HepG2 (cell line): ENCODE measurements around the gene SLC38A8. TPM values are rescaled to one million over a fixed set of nuclear protein-coding genes. Genes with fewer than 3 reads are reported as not detected.

Experiments used
- ATAC-seq: fragments of 200-7000 bp; cut with Tn5 transposase; 3 replicates; pipeline ENCODE4 v1.9.1; 2020; ENCODE audit warnings: mild to moderate bottlenecking, moderate library complexity
- BruUV-seq: library from RNA; stranded (reverse); fragments of 400-500 nt; replicated peaks from 2 replicates; lab custom pipeline; 2021; lab: Mats Ljungman, UMichigan
- CTCF ChIA-PET: fragments of 300-600 bp; formaldehyde crosslinking; extraction: SDS; loops from one replicate; lab custom pipeline; 2021; ENCODE audit warnings: low total read pairs, inconsistent platforms, low intra/inter-chr PET ratio; lab: Yijun Ruan, JAX
- POLR2A ChIA-PET: fragments of 350-600 bp; sonication (Branson Sonifier 250); formaldehyde crosslinking; loops from one replicate; lab custom pipeline; 2020; ENCODE audit warnings: antibody characterized with exemption, inconsistent platforms; lab: Yijun Ruan, JAX
- DNase-seq: peaks from one replicate; pipeline ENCODE4 v3.0.0-alpha.2; 2015; ENCODE audit warnings: low spot score
- FAIRE-seq: peaks from 3 replicates; lab custom pipeline; 2011; peaks lifted over from hg19 to GRCh38; lab: Jason Lieb, UNC
- H2AFZ ChIP-seq: one replicate; pipeline ENCODE4 v1.6.1; 2011; ENCODE audit warnings: low read length, inconsistent platforms
- H3K27ac ChIP-seq: fragments of 300-600 bp; 3 replicates; pipeline ENCODE4 v1.8.0; 2011; ENCODE audit warnings: mixed run types, mild to moderate bottlenecking, mixed read lengths, low read length, inconsistent platforms; ENCODE audit not compliant: insufficient read depth; ENCODE audit errors: extremely low read length
- H3K27me3 ChIP-seq, 2 experiments: fragments of 200-600 bp in 1 of 2; 2 replicates in 1 of 2; 3 replicates in 1 of 2; pipeline versions ENCODE4 v1.6.0 to v1.8.0; 2011; ENCODE audit warnings: low read length in 2 of 2, mild to moderate bottlenecking in 2 of 2, moderate library complexity in 2 of 2, inconsistent platforms in 1 of 2; ENCODE audit not compliant: insufficient read depth in 2 of 2, control insufficient read depth in 1 of 2
- H3K36me3 ChIP-seq, 2 experiments: fragments of 200-600 bp in 1 of 2; replicated peaks in 1 of 2; 2 replicates in 1 of 2; 3 replicates in 1 of 2; pipeline versions ENCODE4 v1.5.1 to v1.8.0; 2011; ENCODE audit warnings: low read length in 2 of 2, inconsistent platforms in 1 of 2; ENCODE audit not compliant: insufficient read depth in 2 of 2, control insufficient read depth in 1 of 2
- H3K4me1 ChIP-seq: 2 replicates; pipeline ENCODE4 v1.5.1; 2012; ENCODE audit warnings: low read length, inconsistent platforms; ENCODE audit not compliant: insufficient read depth
- H3K4me2 ChIP-seq: 2 replicates; pipeline ENCODE4 v1.6.0; 2011; ENCODE audit warnings: low read depth, low read length, inconsistent platforms
- H3K4me3 ChIP-seq, 3 experiments: fragments of 200-600 bp in 1 of 3; sonication (generic), shearing (Covaris generic) in 1 of 3; replicated peaks in 1 of 3; 2 replicates each; pipeline ENCODE4 v1.5.1; 2011 to 2016; ENCODE audit warnings: low read length in 3 of 3, inconsistent platforms in 2 of 3, low read depth in 2 of 3, mild to moderate bottlenecking in 2 of 3, control low read depth in 1 of 3, mixed read lengths in 1 of 3; ENCODE audit not compliant: insufficient read depth in 1 of 3
- H3K79me2 ChIP-seq: one replicate; pipeline ENCODE4 v1.6.1; 2011; ENCODE audit warnings: low read length, inconsistent platforms; ENCODE audit not compliant: insufficient read depth
- H3K9ac ChIP-seq: 2 replicates; pipeline ENCODE4 v1.6.0; 2011; ENCODE audit warnings: mild to moderate bottlenecking, low read depth, low read length, inconsistent platforms; ENCODE audit not compliant: insufficient read depth
- H3K9me3 ChIP-seq: 2 replicates; pipeline ENCODE4 v1.5.1; 2012; ENCODE audit warnings: mild to moderate bottlenecking, low read length
- H4K20me1 ChIP-seq: 2 replicates; pipeline ENCODE4 v1.6.0; 2011; ENCODE audit warnings: inconsistent platforms, mild to moderate bottlenecking, low read length, moderate library complexity; ENCODE audit not compliant: insufficient read depth
- FOXO1 ChIP-seq: sonication (generic); formaldehyde crosslinking; IDR thresholded peaks from 2 replicates; pipeline ENCODE4 v1.4.0; 2020; ENCODE audit warnings: missing genetic modification reagents
- HNF4G ChIP-seq, 2 experiments: sonication (generic) in 1 of 2; formaldehyde crosslinking in 1 of 2; IDR thresholded peaks; 2 replicates each; pipeline versions ENCODE4 v1.4.0 to v1.6.1; 2011 to 2020; ENCODE audit warnings: borderline replicate concordance in 2 of 2, low read depth in 2 of 2, mild to moderate bottlenecking in 2 of 2, low read length in 1 of 2, missing genetic modification reagents in 1 of 2, moderate library complexity in 1 of 2
- LCORL ChIP-seq, 2 experiments: fragments of 450-650 bp in 1 of 2; sonication (generic) in 1 of 2; formaldehyde crosslinking in 1 of 2; IDR thresholded peaks; 2 replicates each; pipeline versions ENCODE4 v1.5.0 to v1.6.1; 2017 to 2020; ENCODE audit warnings: antibody characterized with exemption in 1 of 2, missing genetic modification reagents in 1 of 2
- SP140L ChIP-seq: sonication (generic); formaldehyde crosslinking; IDR thresholded peaks from 2 replicates; pipeline ENCODE4 v1.4.0; 2020; ENCODE audit warnings: missing genetic modification reagents, borderline replicate concordance
- TAF15 ChIP-seq: fragments of 200-400 bp; formaldehyde crosslinking; IDR thresholded peaks from one replicate; pipeline ENCODE4 v1.6.1; 2018; ENCODE audit warnings: mild to moderate bottlenecking, low read depth, low read length; ENCODE audit not compliant: poor library complexity, severe bottlenecking
- ZNF207 ChIP-seq: fragments of 450-650 bp; IDR thresholded peaks from 2 replicates; pipeline ENCODE4 v1.6.1; 2016; ENCODE audit warnings: antibody characterized with exemption, borderline replicate concordance
- ZNF350 ChIP-seq: sonication (generic); formaldehyde crosslinking; IDR thresholded peaks from 2 replicates; pipeline ENCODE4 v1.4.0; 2020; ENCODE audit warnings: mild to moderate bottlenecking, low read depth, missing genetic modification reagents, borderline replicate concordance
- ZNF446 ChIP-seq: sonication (generic); formaldehyde crosslinking; IDR thresholded peaks from 2 replicates; pipeline ENCODE4 v1.5.0; 2020; ENCODE audit warnings: mild to moderate bottlenecking, missing genetic modification reagents
- ZNF891 ChIP-seq: sonication (generic); formaldehyde crosslinking; IDR thresholded peaks from 2 replicates; pipeline ENCODE4 v1.5.0; 2020; ENCODE audit warnings: mild to moderate bottlenecking, missing genetic modification reagents
- WGBS: methylation state at CpG from one replicate; pipeline ENCODE4 v1.1.6; 2017; ENCODE audit warnings: low lambda C conversion rate; 5-methylcytosine and 5-hydroxymethylcytosine counted together
- in situ Hi-C: cut with HindIII; loops from 2 replicates; pipeline ENCODE4 v1.10.0; 2017; ENCODE audit warnings: low pct_unique_long_range_greater_than_20kb; ENCODE audit not compliant: extremely low pct_ligation_motif_present
- intact Hi-C: fragments of 100-400 bp; cut with micrococcal nuclease; formaldehyde crosslinking; loops from one replicate; pipeline ENCODE4 v1.10.0; 2022; ENCODE audit not compliant: unreplicated experiment
- polyA plus RNA-seq, 8 experiments: library from polyadenylated mRNA; depleted of rRNA in 3 of 8; stranded (reverse) in 7 of 8; unstranded in 1 of 8; fragments of >200 nt; fragmentation: Illumina TruSeq in 4 of 8; extraction: Trizol in 4 of 8; gene quantifications; 2 replicates each; pipeline versions ENCODE4 v1.2.1 to v1.2.3, GENCODE V29; 2011 to 2016; ENCODE audit warnings: low read depth in 4 of 8, missing spikeins in 1 of 8, mixed read lengths in 1 of 8; ENCODE audit not compliant: insufficient read depth in 1 of 8
- total RNA-seq, 5 experiments: library from RNA; depleted of rRNA; stranded (reverse); fragments of >200 nt; fragmentation: Illumina TruSeq; extraction: Trizol; gene quantifications; 2 replicates each; pipeline ENCODE4 v1.2.3, GENCODE V29; 2016; ENCODE audit warnings: low read depth in 1 of 5
- TF ChIP-seq, protein P1 (sequence below): sonication (generic); formaldehyde crosslinking; IDR thresholded peaks from 2 replicates; pipeline ENCODE4 v1.8.0; 2022; ENCODE audit warnings: mild to moderate bottlenecking, missing genetic modification reagents, moderate library complexity
- TF ChIP-seq, protein P2 (sequence below): IDR thresholded peaks from 2 replicates; pipeline ENCODE4 v1.6.1; 2016; ENCODE audit warnings: low read depth, missing genetic modification reagents, missing compliant biosample characterization
- TF ChIP-seq, protein P3 (sequence below): sonication (generic); formaldehyde crosslinking; IDR thresholded peaks from 2 replicates; pipeline ENCODE4 v1.5.1; 2020; ENCODE audit warnings: mild to moderate bottlenecking, missing genetic modification reagents, moderate library complexity
- TF ChIP-seq, protein P4 (sequence below): sonication (generic); formaldehyde crosslinking; IDR thresholded peaks from 2 replicates; pipeline ENCODE4 v1.4.0; 2020; ENCODE audit warnings: mild to moderate bottlenecking, missing genetic modification reagents

The SLC38A8 gene
- total and polyA plus RNA-seq, 2 of the 13 experiments (the other 11 are each of a cell fraction or from before 2014, with no cell fraction given) = 0.24 to 0.37 TPM

DNA sequence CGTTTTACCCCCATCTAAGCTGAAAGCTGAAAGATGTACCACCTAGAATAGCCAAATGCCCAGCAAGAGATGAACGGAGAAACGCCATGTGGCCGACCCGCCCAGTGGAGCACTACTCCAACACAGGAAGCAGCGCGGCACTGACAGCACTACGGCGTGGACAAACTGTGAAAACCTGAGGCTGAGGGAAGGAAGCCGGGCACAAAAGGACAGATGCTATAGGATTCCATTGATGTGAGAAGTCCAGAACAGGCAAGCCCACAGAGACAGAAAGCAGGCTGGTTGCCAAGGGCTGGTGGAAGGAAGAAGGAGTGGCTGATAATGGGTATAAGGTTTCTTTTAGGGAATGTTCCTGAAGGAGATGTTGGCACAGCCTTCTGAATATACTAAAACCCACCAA, 29.4 kb upstream of the SLC38A8 start:
- no peak for FAIRE-seq
- H3K4me1 ChIP-seq = no peaks in the 10 kb centered on the region
- H3K4me2 ChIP-seq = no peak overlapping the region
- no peak for DNase-seq
- no peak overlapping the region for H2AFZ ChIP-seq
- H3K36me3 ChIP-seq = peaks cover 47 to 91% of the 10 kb centered on the region in 2 experiments
- H3K27ac ChIP-seq = no peak overlapping the region
- CTCF ChIA-PET = no interaction called here
- H3K27me3 ChIP-seq = no peaks in the 10 kb centered on the region
- POLR2A ChIA-PET = no interaction called here
- intact Hi-C loops = no loop called here
- no TSS peak for BruUV-seq
- WGBS = 97% methylated on average over 10 of the region's 10 CpGs
- H3K9me3 ChIP-seq = no peaks in the 10 kb centered on the region
- H3K79me2 ChIP-seq = no peaks in the 10 kb centered on the region
- ATAC-seq = no peak
- no peak overlapping the region for H3K4me3 ChIP-seq
- H3K9ac ChIP-seq = no peak overlapping the region
- in situ Hi-C loops = no loop called here
- H4K20me1 ChIP-seq = no peaks in the 10 kb centered on the region
- TF ChIP-seq, protein P1, sequence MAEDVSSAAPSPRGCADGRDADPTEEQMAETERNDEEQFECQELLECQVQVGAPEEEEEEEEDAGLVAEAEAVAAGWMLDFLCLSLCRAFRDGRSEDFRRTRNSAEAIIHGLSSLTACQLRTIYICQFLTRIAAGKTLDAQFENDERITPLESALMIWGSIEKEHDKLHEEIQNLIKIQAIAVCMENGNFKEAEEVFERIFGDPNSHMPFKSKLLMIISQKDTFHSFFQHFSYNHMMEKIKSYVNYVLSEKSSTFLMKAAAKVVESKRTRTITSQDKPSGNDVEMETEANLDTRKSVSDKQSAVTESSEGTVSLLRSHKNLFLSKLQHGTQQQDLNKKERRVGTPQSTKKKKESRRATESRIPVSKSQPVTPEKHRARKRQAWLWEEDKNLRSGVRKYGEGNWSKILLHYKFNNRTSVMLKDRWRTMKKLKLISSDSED = no peak
- no peak for TF ChIP-seq SP140L (CRISPR knock-in tag)
- TF ChIP-seq ZNF350 (CRISPR knock-in tag) = no peak
- TF ChIP-seq, protein P2, sequence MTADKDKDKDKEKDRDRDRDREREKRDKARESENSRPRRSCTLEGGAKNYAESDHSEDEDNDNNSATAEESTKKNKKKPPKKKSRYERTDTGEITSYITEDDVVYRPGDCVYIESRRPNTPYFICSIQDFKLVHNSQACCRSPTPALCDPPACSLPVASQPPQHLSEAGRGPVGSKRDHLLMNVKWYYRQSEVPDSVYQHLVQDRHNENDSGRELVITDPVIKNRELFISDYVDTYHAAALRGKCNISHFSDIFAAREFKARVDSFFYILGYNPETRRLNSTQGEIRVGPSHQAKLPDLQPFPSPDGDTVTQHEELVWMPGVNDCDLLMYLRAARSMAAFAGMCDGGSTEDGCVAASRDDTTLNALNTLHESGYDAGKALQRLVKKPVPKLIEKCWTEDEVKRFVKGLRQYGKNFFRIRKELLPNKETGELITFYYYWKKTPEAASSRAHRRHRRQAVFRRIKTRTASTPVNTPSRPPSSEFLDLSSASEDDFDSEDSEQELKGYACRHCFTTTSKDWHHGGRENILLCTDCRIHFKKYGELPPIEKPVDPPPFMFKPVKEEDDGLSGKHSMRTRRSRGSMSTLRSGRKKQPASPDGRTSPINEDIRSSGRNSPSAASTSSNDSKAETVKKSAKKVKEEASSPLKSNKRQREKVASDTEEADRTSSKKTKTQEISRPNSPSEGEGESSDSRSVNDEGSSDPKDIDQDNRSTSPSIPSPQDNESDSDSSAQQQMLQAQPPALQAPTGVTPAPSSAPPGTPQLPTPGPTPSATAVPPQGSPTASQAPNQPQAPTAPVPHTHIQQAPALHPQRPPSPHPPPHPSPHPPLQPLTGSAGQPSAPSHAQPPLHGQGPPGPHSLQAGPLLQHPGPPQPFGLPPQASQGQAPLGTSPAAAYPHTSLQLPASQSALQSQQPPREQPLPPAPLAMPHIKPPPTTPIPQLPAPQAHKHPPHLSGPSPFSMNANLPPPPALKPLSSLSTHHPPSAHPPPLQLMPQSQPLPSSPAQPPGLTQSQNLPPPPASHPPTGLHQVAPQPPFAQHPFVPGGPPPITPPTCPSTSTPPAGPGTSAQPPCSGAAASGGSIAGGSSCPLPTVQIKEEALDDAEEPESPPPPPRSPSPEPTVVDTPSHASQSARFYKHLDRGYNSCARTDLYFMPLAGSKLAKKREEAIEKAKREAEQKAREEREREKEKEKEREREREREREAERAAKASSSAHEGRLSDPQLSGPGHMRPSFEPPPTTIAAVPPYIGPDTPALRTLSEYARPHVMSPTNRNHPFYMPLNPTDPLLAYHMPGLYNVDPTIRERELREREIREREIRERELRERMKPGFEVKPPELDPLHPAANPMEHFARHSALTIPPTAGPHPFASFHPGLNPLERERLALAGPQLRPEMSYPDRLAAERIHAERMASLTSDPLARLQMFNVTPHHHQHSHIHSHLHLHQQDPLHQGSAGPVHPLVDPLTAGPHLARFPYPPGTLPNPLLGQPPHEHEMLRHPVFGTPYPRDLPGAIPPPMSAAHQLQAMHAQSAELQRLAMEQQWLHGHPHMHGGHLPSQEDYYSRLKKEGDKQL (CRISPR knock-in tag) = no peak
- TF ChIP-seq, protein P3, sequence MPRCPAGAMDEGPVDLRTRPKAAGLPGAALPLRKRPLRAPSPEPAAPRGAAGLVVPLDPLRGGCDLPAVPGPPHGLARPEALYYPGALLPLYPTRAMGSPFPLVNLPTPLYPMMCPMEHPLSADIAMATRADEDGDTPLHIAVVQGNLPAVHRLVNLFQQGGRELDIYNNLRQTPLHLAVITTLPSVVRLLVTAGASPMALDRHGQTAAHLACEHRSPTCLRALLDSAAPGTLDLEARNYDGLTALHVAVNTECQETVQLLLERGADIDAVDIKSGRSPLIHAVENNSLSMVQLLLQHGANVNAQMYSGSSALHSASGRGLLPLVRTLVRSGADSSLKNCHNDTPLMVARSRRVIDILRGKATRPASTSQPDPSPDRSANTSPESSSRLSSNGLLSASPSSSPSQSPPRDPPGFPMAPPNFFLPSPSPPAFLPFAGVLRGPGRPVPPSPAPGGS (CRISPR knock-in tag) = no peak
- TF ChIP-seq ZNF891 = no peak
- TF ChIP-seq ZNF446 (CRISPR knock-in tag) = no peak
- no peak for TF ChIP-seq ZNF207
- no peak for TF ChIP-seq HNF4G (IDR thresholded peaks at IDR 0.05; ENCODE audit: borderline replicate concordance, low read depth, low read length)
- TF ChIP-seq HNF4G (CRISPR knock-in tag; IDR thresholded peaks at IDR 0.05; ENCODE audit: borderline replicate concordance, low read depth) = no peak
- TF ChIP-seq FOXO1 (CRISPR knock-in tag) = no peak
- TF ChIP-seq, protein P4, sequence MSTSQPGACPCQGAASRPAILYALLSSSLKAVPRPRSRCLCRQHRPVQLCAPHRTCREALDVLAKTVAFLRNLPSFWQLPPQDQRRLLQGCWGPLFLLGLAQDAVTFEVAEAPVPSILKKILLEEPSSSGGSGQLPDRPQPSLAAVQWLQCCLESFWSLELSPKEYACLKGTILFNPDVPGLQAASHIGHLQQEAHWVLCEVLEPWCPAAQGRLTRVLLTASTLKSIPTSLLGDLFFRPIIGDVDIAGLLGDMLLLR = no peak
- no peak for TF ChIP-seq LCORL (IDR thresholded peaks at IDR 0.05)
- no peak for TF ChIP-seq LCORL (CRISPR knock-in tag; IDR thresholded peaks at IDR 0.05)
- TF ChIP-seq TAF15 = no peak
